CD8-positive, alpha-beta memory T cell (primary cell): ENCODE results near the gene ZMYM2. TPM values are rescaled to one million over a fixed set of nuclear protein-coding genes. Genes with fewer than 3 reads are reported as not detected.
"Not testable (repeated sequence)": the region's sequence is repeated elsewhere in the genome, so short reads cannot be mapped to it uniquely, and the experiment has no call there.

Source experiments
- CTCF ChIA-PET: fragments of 350-600 bp; sonication (Branson Sonifier 250); formaldehyde crosslinking; loops from one replicate; lab custom pipeline; 2021; ENCODE audit warnings: antibody characterized with exemption; lab: Charles Lee
- POLR2A ChIA-PET: fragments of 350-600 bp; sonication (Branson Sonifier 250); formaldehyde crosslinking; loops from one replicate; lab custom pipeline; 2021; ENCODE audit warnings: antibody characterized with exemption; lab: Charles Lee
- DNase-seq, 5 donors: peaks; one replicate each; pipeline versions ENCODE4 v3.0.0 to v3.0.0-alpha.2; 2020 to 2022; ENCODE audit warnings: mixed read lengths in 1 of 5
- H3K27ac ChIP-seq: one replicate; pipeline ENCODE4 v1.7.0; 2013; ENCODE audit warnings: low read depth, mild to moderate bottlenecking, low read length, moderate library complexity
- H3K27me3 ChIP-seq: 2 replicates; pipeline ENCODE4 v1.7.0; 2013; ENCODE audit warnings: low read length, mild to moderate bottlenecking; ENCODE audit not compliant: insufficient read depth, poor library complexity, severe bottlenecking
- H3K36me3 ChIP-seq: 2 replicates; pipeline ENCODE4 v1.7.0; 2013; ENCODE audit warnings: mild to moderate bottlenecking, low read length, moderate library complexity; ENCODE audit not compliant: insufficient read depth
- H3K4me1 ChIP-seq: 2 replicates; pipeline ENCODE4 v1.7.0; 2013; ENCODE audit warnings: mild to moderate bottlenecking, low read length, moderate library complexity; ENCODE audit not compliant: insufficient read depth
- H3K4me3 ChIP-seq: 2 replicates; pipeline ENCODE4 v1.7.0; 2013; ENCODE audit warnings: mild to moderate bottlenecking, low read length
- H3K9me3 ChIP-seq: 2 replicates; pipeline ENCODE4 v1.7.0; 2013; ENCODE audit warnings: mild to moderate bottlenecking, low read length
- H3K27ac Mint-ChIP-seq, 8 donors: one replicate each; pipeline ENCODE4 v1.8.0; 2020 to 2021; ENCODE audit warnings: mixed read lengths in 8 of 8, mild to moderate bottlenecking in 6 of 8, inconsistent platforms in 3 of 8, moderate library complexity in 3 of 8
- H3K27me3 Mint-ChIP-seq, 2 donors: one replicate each; pipeline ENCODE4 v1.8.0; 2020 to 2021; ENCODE audit warnings: mixed read lengths in 2 of 2, mild to moderate bottlenecking in 1 of 2, moderate library complexity in 1 of 2
- H3K36me3 Mint-ChIP-seq, 3 donors: one replicate each; pipeline ENCODE4 v1.8.0; 2020 to 2021; ENCODE audit warnings: mixed read lengths in 3 of 3, inconsistent platforms in 1 of 3, mild to moderate bottlenecking in 1 of 3
- H3K4me1 Mint-ChIP-seq, 3 donors: one replicate each; pipeline ENCODE4 v1.8.0; 2020 to 2021; ENCODE audit warnings: mixed read lengths in 3 of 3, inconsistent platforms in 1 of 3, mild to moderate bottlenecking in 1 of 3
- H3K4me3 Mint-ChIP-seq, 7 donors: one replicate each; pipeline ENCODE4 v1.8.0; 2020 to 2021; ENCODE audit warnings: mixed read lengths in 7 of 7, mild to moderate bottlenecking in 6 of 7, moderate library complexity in 4 of 7, inconsistent platforms in 2 of 7
- H3K9me3 Mint-ChIP-seq, 5 donors: one replicate each; pipeline ENCODE4 v1.8.0; 2020 to 2022; ENCODE audit warnings: mixed read lengths in 5 of 5, mild to moderate bottlenecking in 3 of 5, moderate library complexity in 2 of 5, inconsistent platforms in 1 of 5
- polyA plus RNA-seq: library from polyadenylated mRNA; unstranded; fragments of 300-500 nt; fragmentation: Illumina TruSeq; gene quantifications from one replicate; pipeline ENCODE4 v1.2.3, GENCODE V29; 2021
- total RNA-seq, 2 experiments: library from RNA; stranded (reverse); gene quantifications; one replicate each; pipeline ENCODE4 v1.2.3, GENCODE V29; 2021

Gene ZMYM2
- total and polyA plus RNA-seq, 3 experiments from 2014 or later = 13.2 to 42.1 (median 41.4) TPM

GRCh38 chr13:19962894-19963293 lies 4.4 kb downstream of the ZMYM2 start:
- H3K27me3 Mint-ChIP-seq = peaks cover 0 to 1% of the 10 kb centered on the region in 2 donors
- POLR2A ChIA-PET = interaction anchor here (0.7 kb wide), 1 partner anchor 186 kb away, joined by 6 read pairs; no protein-coding TSS in a partner anchor
- CTCF ChIA-PET = no interaction called here
- peaks cover 45 to 72% (median 56%) of the 10 kb centered on the region in 3 donors for H3K4me1 Mint-ChIP-seq
- H3K27me3 ChIP-seq = no peaks in the 10 kb centered on the region
- H3K9me3 ChIP-seq = no peaks in the 10 kb centered on the region
- no peak overlapping the region for H3K4me3 ChIP-seq
- H3K4me1 ChIP-seq = peaks cover 39% of the 10 kb centered on the region
- H3K36me3 Mint-ChIP-seq = peaks cover 0 to 62% (median 10%) of the 10 kb centered on the region in 3 donors
- no peak for DNase-seq
- peaks cover 7% of the 10 kb centered on the region for H3K36me3 ChIP-seq
- peak overlapping the region in 2 of 8 donors; percentile 46 to 92 for H3K27ac Mint-ChIP-seq
- no peak overlapping the region for H3K4me3 Mint-ChIP-seq
- no peak overlapping the region for H3K27ac ChIP-seq
- H3K9me3 Mint-ChIP-seq = no peaks in the 10 kb centered on the region

GRCh38 chr13:19967621-19968020 lies 9.1 kb downstream of the ZMYM2 start:
- Histone ChIP-seq H3K27me3 (no peaks in the 10 kb centered on the region), H3K4me1 (peaks cover 22% of the 10 kb centered on the region), H3K9me3 (no peaks in the 10 kb centered on the region), H3K27ac (no peak overlapping the region), H3K36me3 (peaks cover 7% of the 10 kb centered on the region), H3K4me3 (no peak overlapping the region)
- H3K4me3 Mint-ChIP-seq = no peak overlapping the region
- POLR2A ChIA-PET = no interaction called here
- peaks cover 0 to 45% (median 12%) of the 10 kb centered on the region in 3 donors for H3K36me3 Mint-ChIP-seq
- no peaks in the 10 kb centered on the region for H3K9me3 Mint-ChIP-seq
- DNase-seq = no peak
- H3K27ac Mint-ChIP-seq = no peak overlapping the region
- no peaks in the 10 kb centered on the region for H3K27me3 Mint-ChIP-seq
- peaks cover 33 to 54% (median 38%) of the 10 kb centered on the region in 3 donors for H3K4me1 Mint-ChIP-seq
- CTCF ChIA-PET = no interaction called here

GRCh38 chr13:19974498-19975009 lies 16.0 kb downstream of the ZMYM2 start:
- CTCF ChIA-PET, H3K4me3 Mint-ChIP-seq, H3K27me3 Mint-ChIP-seq, H3K27ac ChIP-seq, H3K27me3 ChIP-seq, H3K4me3 ChIP-seq, H3K4me1 ChIP-seq, POLR2A ChIA-PET, H3K9me3 ChIP-seq, H3K27ac Mint-ChIP-seq, DNase-seq: not testable (repeated sequence)
- Mint-ChIP-seq H3K9me3 (peaks cover 9 to 13% (median 12%) of the 10 kb centered on the region in 5 donors), H3K4me1 (peaks cover 39 to 50% (median 46%) of the 10 kb centered on the region in 3 donors), H3K36me3 (peaks cover 26 to 53% (median 40%) of the 10 kb centered on the region in 3 donors)
- peaks cover 21% of the 10 kb centered on the region for H3K36me3 ChIP-seq

- peaks cover 12% of the 10 kb centered on the region for H3K36me3 ChIP-seq
- POLR2A ChIA-PET = no interaction called here
Observed at GRCh38 chr13:19978831-19979437, 20.4 kb downstream of the ZMYM2 start.

GRCh38 chr13:19981685-19982238 lies 23.2 kb downstream of the ZMYM2 start:
- Mint-ChIP-seq H3K9me3 (peaks cover 9 to 14% (median 12%) of the 10 kb centered on the region in 5 donors), H3K4me1 (peaks cover 41 to 70% (median 55%) of the 10 kb centered on the region in 3 donors), H3K36me3 (peaks cover 17 to 55% (median 36%) of the 10 kb centered on the region in 3 donors), H3K27me3 (no peaks in the 10 kb centered on the region), H3K4me3 (no peak overlapping the region), H3K27ac (peak overlapping the region in 3 of 8 donors; percentile 20 to 75 (median 23))
- ChIA-PET CTCF (no interaction called here), POLR2A (no interaction called here)
- Histone ChIP-seq H3K27ac (no peak overlapping the region), H3K4me1 (peaks cover 15% of the 10 kb centered on the region), H3K27me3 (no peaks in the 10 kb centered on the region), H3K4me3 (no peak overlapping the region), H3K9me3 (no peaks in the 10 kb centered on the region), H3K36me3 (peaks cover 5% of the 10 kb centered on the region)
- no peak for DNase-seq

More at GRCh38 chr13:19978831-19979437, 20.4 kb downstream of the ZMYM2 start:
- H3K27ac ChIP-seq = no peak overlapping the region
- Mint-ChIP-seq H3K27me3 (no peaks in the 10 kb centered on the region), H3K9me3 (peaks cover 9 to 14% (median 12%) of the 10 kb centered on the region in 5 donors), H3K4me3 (no peak overlapping the region), H3K4me1 (peaks cover 49 to 73% (median 62%) of the 10 kb centered on the region in 3 donors), H3K36me3 (peaks cover 29 to 66% (median 49%) of the 10 kb centered on the region in 3 donors), H3K27ac (peak overlapping the region in 1 of 8 donors; percentile 18)
- H3K9me3 ChIP-seq = no peaks in the 10 kb centered on the region
- no peak overlapping the region for H3K4me3 ChIP-seq
- no peaks in the 10 kb centered on the region for H3K27me3 ChIP-seq
- peaks cover 10% of the 10 kb centered on the region for H3K4me1 ChIP-seq
- DNase-seq = no peak
- CTCF ChIA-PET = no interaction called here

GRCh38 chr13:19982447-19983043 lies 24.0 kb downstream of the ZMYM2 start:
- Mint-ChIP-seq H3K9me3 (peaks cover 9 to 12% (median 10%) of the 10 kb centered on the region in 5 donors), H3K27ac (peak overlapping the region in 1 of 8 donors; percentile 15), H3K36me3 (peaks cover 13 to 53% (median 28%) of the 10 kb centered on the region in 3 donors), H3K4me3 (no peak overlapping the region), H3K4me1 (peaks cover 37 to 69% (median 55%) of the 10 kb centered on the region in 3 donors), H3K27me3 (no peaks in the 10 kb centered on the region)
- Histone ChIP-seq H3K9me3 (no peaks in the 10 kb centered on the region), H3K27me3 (no peaks in the 10 kb centered on the region), H3K4me3 (no peak overlapping the region), H3K36me3 (peaks cover 5% of the 10 kb centered on the region), H3K4me1 (peaks cover 15% of the 10 kb centered on the region), H3K27ac (no peak overlapping the region)
- CTCF ChIA-PET = no interaction called here
- POLR2A ChIA-PET = no interaction called here
- DNase-seq = no peak

GRCh38 chr13:19984430-19985218 lies 26.1 kb downstream of the ZMYM2 start:
- Mint-ChIP-seq H3K27ac (peak overlapping the region in 6 of 8 donors; percentile 14 to 79 (median 54)), H3K4me3 (peak overlapping the region in 2 of 7 donors; percentile 10 to 40), H3K36me3 (peaks cover 5 to 53% (median 12%) of the 10 kb centered on the region in 3 donors), H3K4me1 (peaks cover 43 to 79% (median 67%) of the 10 kb centered on the region in 3 donors), H3K9me3 (peaks cover 0 to 2% (median 0%) of the 10 kb centered on the region in 5 donors), H3K27me3 (no peaks in the 10 kb centered on the region)
- Histone ChIP-seq H3K4me1 (peaks cover 21% of the 10 kb centered on the region), H3K27ac (no peak overlapping the region), H3K4me3 (no peak overlapping the region), H3K27me3 (no peaks in the 10 kb centered on the region), H3K9me3 (no peaks in the 10 kb centered on the region), H3K36me3 (peaks cover 1% of the 10 kb centered on the region)
- peak in 2 of 5 donors; percentile 2 to 8 for DNase-seq
- ChIA-PET CTCF (interaction anchor here (0.9 to 1.6 kb wide), 4 partner anchors 9 to 179 kb away, joined by 3 to 6 read pairs (median 4); no protein-coding TSS in a partner anchor), POLR2A (interaction anchor here (0.8 kb wide), 1 partner anchor 121 kb away, joined by 5 read pairs; the partner anchor contains the start of gene ZMYM5)
